A673 (cell line): ENCODE data around the gene ZSWIM6.

Experiments
- CTCF ChIP-seq: fragments of 300-800, 200-600 bp; sonication (generic); conservative IDR thresholded peaks from 2 replicates; pipeline ENCODE4 v1.5.1; 2017; ENCODE audit warnings: low read depth, mild to moderate bottlenecking, antibody characterized with exemption, low read length, moderate library complexity, mixed read lengths
- EZH2 ChIP-seq: fragments of 200-600 bp; sonication (generic); IDR thresholded peaks from 2 replicates; pipeline ENCODE4 v1.6.1; 2017; ENCODE audit warnings: borderline replicate concordance, low read depth, mild to moderate bottlenecking, mixed read lengths, antibody characterized with exemption, low read length; ENCODE audit not compliant: poor library complexity, severe bottlenecking

GRCh38 chr5:61486476-61486875 lies 154.4 kb downstream of the ZSWIM6 start:
- TF ChIP-seq CTCF (no peak), EZH2 (no peak)
